Adipocyte (in vitro differentiated cells): ENCODE measurements around the gene NTNG2.

Experiments
- DNase-seq: peaks from one replicate; pipeline ENCODE4 v3.0.0-alpha.2; 2015; ENCODE audit warnings: low read depth
- H3K27me3 ChIP-seq: replicated peaks from 2 replicates; pipeline ENCODE4 v1.7.0; 2013; ENCODE audit warnings: mild to moderate bottlenecking, low read length, moderate library complexity; ENCODE audit not compliant: control insufficient read depth, insufficient read depth
- H3K36me3 ChIP-seq: 2 replicates; pipeline ENCODE4 v1.7.0; 2013; ENCODE audit warnings: low read length, mild to moderate bottlenecking, moderate library complexity; ENCODE audit not compliant: control insufficient read depth, insufficient read depth, severe bottlenecking
- H3K4me1 ChIP-seq: 2 replicates; pipeline ENCODE4 v1.7.0; 2013; ENCODE audit warnings: mild to moderate bottlenecking, low read length, moderate library complexity; ENCODE audit not compliant: control insufficient read depth, insufficient read depth
- H3K4me3 ChIP-seq: 2 replicates; pipeline ENCODE4 v1.7.0; 2013; ENCODE audit warnings: mild to moderate bottlenecking, low read length, moderate library complexity
- H3K9ac ChIP-seq: 2 replicates; pipeline ENCODE4 v1.7.0; 2013; ENCODE audit warnings: mild to moderate bottlenecking, low read length, moderate library complexity
- H3K9me3 ChIP-seq: 2 replicates; pipeline ENCODE4 v1.7.0; 2013; ENCODE audit warnings: mild to moderate bottlenecking, low read length, moderate library complexity; ENCODE audit not compliant: control insufficient read depth

The NTNG2 gene

GRCh38 chr9:132147839-132148238, 14.0 kb upstream of the NTNG2 start:
- Histone ChIP-seq H3K9me3 (peaks cover 3% of the 10 kb centered on the region), H3K4me1 (no peaks in the 10 kb centered on the region), H3K9ac (no peak overlapping the region), H3K36me3 (no peaks in the 10 kb centered on the region), H3K4me3 (no peak overlapping the region), H3K27me3 (peaks cover 76% of the 10 kb centered on the region)
- DNase-seq, result no peak

GRCh38 chr9:132150256-132150655, 11.6 kb upstream of the NTNG2 start:
- H3K9ac ChIP-seq, result no peak overlapping the region
- no peak overlapping the region for H3K4me3 ChIP-seq
- H3K9me3 ChIP-seq, result no peaks in the 10 kb centered on the region
- H3K4me1 ChIP-seq, result no peaks in the 10 kb centered on the region
- peaks cover 89% of the 10 kb centered on the region for H3K27me3 ChIP-seq
- H3K36me3 ChIP-seq, result no peaks in the 10 kb centered on the region
- DNase-seq, result no peak

DNA sequence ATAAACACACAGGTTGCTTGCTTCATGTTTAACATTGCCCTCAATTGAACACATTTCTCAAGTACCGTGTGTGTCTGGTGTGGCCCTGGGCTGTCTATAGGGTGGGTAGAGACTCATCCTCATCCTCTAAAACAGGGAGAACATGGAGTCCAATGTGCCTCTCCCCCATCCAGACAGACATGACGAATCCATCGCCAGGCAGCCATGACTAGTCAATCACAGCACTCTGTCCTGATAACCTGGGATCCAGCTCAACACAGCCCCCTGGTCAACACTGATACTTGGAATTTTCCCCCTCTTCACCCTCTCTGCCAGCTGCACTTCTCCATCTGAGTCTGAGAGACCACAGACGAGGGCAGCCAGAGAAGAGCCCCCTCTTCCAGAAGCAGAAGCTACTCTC, 10.7 kb upstream of the NTNG2 start:
- peaks cover 93% of the 10 kb centered on the region for H3K27me3 ChIP-seq
- no peak overlapping the region for H3K4me3 ChIP-seq
- no peak overlapping the region for H3K9ac ChIP-seq
- DNase-seq, result no peak
- no peaks in the 10 kb centered on the region for H3K36me3 ChIP-seq
- no peaks in the 10 kb centered on the region for H3K4me1 ChIP-seq
- H3K9me3 ChIP-seq, result no peaks in the 10 kb centered on the region

GRCh38 chr9:132152231-132152630, 9.6 kb upstream of the NTNG2 start:
- no peaks in the 10 kb centered on the region for H3K36me3 ChIP-seq
- no peak overlapping the region for H3K4me3 ChIP-seq
- no peaks in the 10 kb centered on the region for H3K9me3 ChIP-seq
- H3K4me1 ChIP-seq, result no peaks in the 10 kb centered on the region
- DNase-seq, result no peak
- H3K9ac ChIP-seq, result no peak overlapping the region
- H3K27me3 ChIP-seq, result peaks cover 88% of the 10 kb centered on the region

DNA sequence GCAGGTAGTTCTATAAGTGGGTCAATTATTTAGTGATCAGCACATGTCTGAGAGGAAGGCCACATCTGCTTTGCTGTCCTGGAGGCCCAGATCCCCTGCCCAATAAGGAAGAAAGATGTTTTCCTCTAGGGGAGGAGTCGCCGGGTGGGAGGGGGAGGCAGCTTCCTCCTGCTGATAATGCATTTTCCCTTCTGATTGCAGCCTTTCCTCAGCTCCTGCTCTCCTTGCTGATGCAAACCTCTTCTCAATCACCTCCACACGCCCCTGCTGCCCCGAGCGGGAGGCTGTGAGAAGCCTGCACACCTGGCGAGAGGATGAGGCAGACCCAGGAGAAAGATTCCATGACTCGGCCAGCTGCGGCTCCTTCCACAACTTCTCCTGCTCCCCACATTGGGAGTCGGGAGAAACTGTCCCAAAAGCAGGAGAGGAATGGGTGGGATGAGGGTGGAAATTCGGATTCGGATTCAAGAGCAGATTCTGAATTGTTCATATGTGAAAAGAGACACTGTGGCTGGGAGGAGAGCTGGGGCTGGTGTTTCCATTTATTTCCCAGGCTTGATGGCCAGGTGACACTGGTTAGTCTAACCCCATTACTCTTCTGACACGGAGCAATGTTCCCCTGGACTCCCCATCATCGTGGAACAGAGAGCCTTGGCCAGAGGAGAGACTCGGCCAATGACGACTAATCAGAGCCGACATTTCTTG, 6.8 kb upstream of the NTNG2 start:
- no peak for DNase-seq
- no peak overlapping the region for H3K9ac ChIP-seq
- H3K36me3 ChIP-seq, result no peaks in the 10 kb centered on the region
- no peaks in the 10 kb centered on the region for H3K4me1 ChIP-seq
- peaks cover 91% of the 10 kb centered on the region for H3K27me3 ChIP-seq
- no peak overlapping the region for H3K4me3 ChIP-seq
- H3K9me3 ChIP-seq, result no peaks in the 10 kb centered on the region

DNA sequence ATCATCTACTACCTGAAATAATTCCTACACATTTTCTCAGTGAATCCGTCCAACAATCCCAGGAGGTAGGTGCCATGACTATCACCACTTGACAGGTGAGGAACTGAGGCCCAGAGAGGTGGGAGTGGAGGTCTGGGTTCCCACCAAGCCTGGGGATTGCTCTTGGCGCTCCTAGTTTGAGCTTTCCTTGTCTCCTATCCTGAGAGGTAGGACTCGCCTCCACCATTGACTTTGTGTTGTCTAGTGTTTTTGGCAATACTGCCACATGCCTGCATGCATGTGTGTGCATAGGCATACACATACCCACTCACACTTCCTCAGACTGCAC, 6.3 kb upstream of the NTNG2 start:
- H3K27me3 ChIP-seq, result peaks cover 86% of the 10 kb centered on the region
- no peak overlapping the region for H3K4me3 ChIP-seq
- H3K36me3 ChIP-seq, result no peaks in the 10 kb centered on the region
- no peak overlapping the region for H3K9ac ChIP-seq
- H3K9me3 ChIP-seq, result no peaks in the 10 kb centered on the region
- H3K4me1 ChIP-seq, result no peaks in the 10 kb centered on the region
- DNase-seq, result no peak

DNA sequence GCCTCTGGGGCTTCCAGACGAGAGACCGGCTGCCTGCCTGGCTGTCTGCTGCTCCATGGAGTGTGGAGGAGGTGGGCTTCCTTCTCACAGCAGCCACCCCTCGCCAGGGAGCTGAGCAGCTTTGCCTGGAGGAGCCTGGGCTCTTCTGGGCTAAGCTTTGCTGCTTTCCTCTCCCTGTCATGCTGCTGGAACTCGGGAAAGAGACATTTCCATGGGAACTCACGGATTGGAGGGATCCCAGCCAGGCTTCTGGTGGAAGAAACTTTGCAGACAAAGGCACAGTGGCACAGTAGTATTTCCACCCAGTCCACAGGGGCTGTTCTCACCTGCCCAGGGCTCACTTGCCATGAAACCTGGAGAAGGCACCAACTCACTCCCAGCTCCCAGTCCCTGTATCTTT, 5.6 kb upstream of the NTNG2 start:
- Histone ChIP-seq H3K4me3 (no peak overlapping the region), H3K27me3 (peaks cover 79% of the 10 kb centered on the region), H3K36me3 (no peaks in the 10 kb centered on the region), H3K4me1 (no peaks in the 10 kb centered on the region), H3K9me3 (no peaks in the 10 kb centered on the region), H3K9ac (no peak overlapping the region)
- no peak for DNase-seq

GRCh38 chr9:132157347-132158116, 4.3 kb upstream of the NTNG2 start:
- no peak for DNase-seq
- no peak overlapping the region for H3K4me3 ChIP-seq
- no peak overlapping the region for H3K9ac ChIP-seq
- no peaks in the 10 kb centered on the region for H3K4me1 ChIP-seq
- no peaks in the 10 kb centered on the region for H3K36me3 ChIP-seq
- no peaks in the 10 kb centered on the region for H3K9me3 ChIP-seq
- peaks cover 66% of the 10 kb centered on the region for H3K27me3 ChIP-seq

GRCh38 chr9:132160802-132161742, 786 bp upstream of the NTNG2 start:
- peak; percentile 79 for DNase-seq
- peak overlapping the region; percentile 50 for H3K9ac ChIP-seq
- no peaks in the 10 kb centered on the region for H3K36me3 ChIP-seq
- peaks cover 19% of the 10 kb centered on the region for H3K4me1 ChIP-seq
- H3K9me3 ChIP-seq, result no peaks in the 10 kb centered on the region
- H3K4me3 ChIP-seq, result peak overlapping the region; percentile 83
- H3K27me3 ChIP-seq, result peaks cover 35% of the 10 kb centered on the region

DNA sequence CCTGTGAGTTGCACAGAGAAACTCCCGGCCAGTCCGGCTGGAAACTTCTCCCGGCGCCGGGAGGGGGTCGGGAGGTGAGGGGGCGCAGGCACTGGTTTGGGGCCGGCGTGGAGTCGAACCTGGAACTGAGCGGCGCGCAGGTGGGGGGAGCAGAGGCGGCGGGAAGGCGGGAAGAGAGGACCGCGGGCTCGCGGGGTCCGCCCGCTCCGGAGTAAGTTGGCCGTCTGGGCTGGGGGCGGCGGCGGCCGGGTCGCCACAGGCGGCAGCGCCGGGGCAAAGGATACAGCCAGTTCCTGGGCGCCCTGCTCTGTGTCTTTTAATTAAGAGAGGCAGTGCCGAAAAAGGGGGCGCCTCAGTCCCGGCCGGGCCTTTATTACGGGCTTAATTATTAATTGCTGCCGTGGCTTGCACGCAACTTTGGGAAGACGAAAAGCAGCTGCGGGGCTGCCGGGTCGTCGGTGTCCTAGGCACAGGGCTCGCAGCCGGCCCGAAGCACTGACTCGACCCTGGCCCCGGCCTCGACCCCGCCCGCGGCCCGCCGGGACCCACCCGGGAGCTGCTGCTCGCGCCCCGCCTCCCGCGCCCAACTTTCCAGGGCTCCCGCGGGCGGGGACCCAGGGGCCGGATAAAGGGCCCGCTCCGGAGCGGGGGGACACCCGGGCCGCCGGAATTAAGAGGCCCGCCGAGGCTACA, 1.1 kb downstream of the NTNG2 start:
- Histone ChIP-seq H3K27me3 (peaks cover 41% of the 10 kb centered on the region), H3K4me3 (peak overlapping the region; percentile 83), H3K9ac (no peak overlapping the region), H3K36me3 (no peaks in the 10 kb centered on the region), H3K4me1 (peaks cover 19% of the 10 kb centered on the region), H3K9me3 (no peaks in the 10 kb centered on the region)
- peak; percentile 33 for DNase-seq
